Epithelial cell of proximal tubule (primary cell): Measurements from ENCODE around the gene FAM72A. TPM values are rescaled to one million over a fixed set of nuclear protein-coding genes. Genes with fewer than 3 reads are reported as not detected.

ENCODE experiments used
- DNase-seq: peaks from one replicate; pipeline ENCODE4 v3.0.0-alpha.2; 2011; ENCODE audit warnings: low read depth
- H3K4me3 ChIP-seq: 2 replicates; pipeline ENCODE4 v1.5.1; 2011; ENCODE audit warnings: low read depth, mild to moderate bottlenecking, low read length
- CTCF ChIP-seq: conservative IDR thresholded peaks from 2 replicates; pipeline ENCODE4 v1.5.1; 2012; ENCODE audit warnings: low read depth, mild to moderate bottlenecking, low read length
- total RNA-seq: library from RNA; depleted of rRNA; stranded (reverse); fragments of >200 nt; gene quantifications from 2 replicates; pipeline ENCODE4 v1.2.3, GENCODE V29; 2015

The FAM72A gene
- total RNA-seq, 1 donor from 2014 or later = 5.1 TPM

GRCh38 chr1:206142770-206143169 is 59.9 kb downstream of the FAM72A start:
- H3K4me3 ChIP-seq = no peak overlapping the region
- DNase-seq = no peak
- TF ChIP-seq CTCF = no peak

GRCh38 chr1:206142011-206142410 is 60.6 kb downstream of the FAM72A start:
- no peak overlapping the region for H3K4me3 ChIP-seq
- no peak for DNase-seq
- TF ChIP-seq CTCF = no peak

- no peak for TF ChIP-seq CTCF
- no peak overlapping the region for H3K4me3 ChIP-seq
- DNase-seq = no peak
Observed at GRCh38 chr1:206136241-206136640, 66.4 kb downstream of the FAM72A start.

Other genes with a start within 250 kb of the FAM72A start
- not detected in 2 replicates for gene RAB7B, start 199.4 kb downstream of the FAM72A start, total RNA-seq
- gene CTSE, start 178.9 kb downstream of the FAM72A start, total RNA-seq = 0.22 TPM in 1 of 2 replicates, not detected in the other
- 0.29 and 0.58 TPM in 2 replicates for gene RHEX, start 149.7 kb downstream of the FAM72A start, total RNA-seq
- gene AVPR1B, start 85.5 kb downstream of the FAM72A start, total RNA-seq = not detected in 2 replicates
- gene SRGAP2, start 702 bp upstream of the FAM72A start, total RNA-seq = 26.4 and 29.0 TPM in 2 replicates